ENCODE results near the gene B9D1.

GRCh38 chr17:19306160-19307111 lies 56.1 kb downstream of the B9D1 start:
- TF ChIP-seq CTCF (IDR thresholded peaks at IDR 0.05; ENCODE audit: low read depth, low read length) (no peak), EZH2phosphoT487 (IDR thresholded peaks at IDR 0.05; ENCODE audit: low read depth) (no peak)

Measured in OCI-LY3 (cell line).